Right lobe of liver (tissue), 6 donors: ENCODE data around the gene TDRD3. TPM values are rescaled to one million over a fixed set of nuclear protein-coding genes. Genes with fewer than 3 reads are reported as not detected.

Experiments used
- ATAC-seq, 4 donors: fragments of 200-7000 bp; cut with Tn5 transposase; one replicate each; pipeline ENCODE4 v1.9.1; 2020; ENCODE audit warnings: mild to moderate bottlenecking in 4 of 4, moderate library complexity in 4 of 4
- DNase-seq, 3 donors: peaks; one replicate each; pipeline ENCODE4 v3.0.0-alpha.2; 2020
- H3K27ac ChIP-seq, 3 donors: fragments of 200-600 bp; one replicate each; pipeline ENCODE4 v1.8.0; 2022
- H3K27me3 ChIP-seq, 2 donors: fragments of 200-600 bp; one replicate each; pipeline ENCODE4 v1.8.0; 2022
- H3K36me3 ChIP-seq, 4 donors: fragments of 200-600 bp; sonication (generic) in 1 of 4; one replicate each; pipeline versions ENCODE4 v1.5.1 to v1.8.0; 2017 to 2022; ENCODE audit warnings: control low read depth in 1 of 4
- H3K4me1 ChIP-seq, 4 donors: fragments of 200-600 bp; sonication (generic) in 1 of 4; one replicate each; pipeline versions ENCODE4 v1.5.1 to v1.8.0; 2017 to 2022; ENCODE audit warnings: control low read depth in 1 of 4
- H3K4me3 ChIP-seq, 3 donors: fragments of 200-600 bp; one replicate each; pipeline ENCODE4 v1.8.0; 2022
- H3K9me3 ChIP-seq, 4 donors: fragments of 200-600 bp; sonication (generic) in 1 of 4; one replicate each; pipeline versions ENCODE4 v1.5.1 to v1.8.0; 2017 to 2022; ENCODE audit warnings: control low read depth in 1 of 4
- POLR2A ChIP-seq: fragments of 450-650 bp; IDR thresholded peaks from one replicate; pipeline ENCODE4 v1.6.1; 2017; ENCODE audit warnings: antibody characterized with exemption, mild to moderate bottlenecking
- WGBS: methylation state at CpG from one replicate; pipeline ENCODE4 v1.1.6; 2018; ENCODE audit warnings: low coverage, low lambda C conversion rate; ENCODE audit not compliant: insufficient coverage; ENCODE audit errors: missing lambda C conversion rate; 5-methylcytosine and 5-hydroxymethylcytosine counted together
- intact Hi-C, 2 donors: fragments of 100-400 bp; cut with DNase I; formaldehyde crosslinking; loops; one replicate each; pipeline versions ENCODE4 v1.11.2 to v1.14.1; 2022
- total RNA-seq, 6 experiments: library from RNA; depleted of rRNA in 2 of 6; stranded (reverse); fragments of >200 nt in 2 of 6; fragmentation: NEBNext Ultra II Directional in 3 of 6; extraction: Animal tissue kit (Norgen Biotek cat#: 25700) in 3 of 6; gene quantifications; one replicate each; pipeline versions ENCODE4 v1.1.0 to v1.2.4, GENCODE V29; 2016 to 2023
- TF ChIP-seq, protein P1 (sequence below), 4 donors: fragments of 200-600 bp in 3 of 4; fragments of 450-650 bp in 1 of 4; IDR thresholded peaks; one replicate each; pipeline versions ENCODE4 v1.5.1 to v1.8.0; 2016 to 2022; ENCODE audit warnings: antibody characterized with exemption in 4 of 4, mild to moderate bottlenecking in 2 of 4
- donor health status: DM: no; HTN: yes; CAD: no.
- donor health status: DM: no; HTN: no; CAD: no.
- donor health status: DM: no; HTN: no; CAD: no.
- donor health status: DM: no; HTN: yes; CAD: no.
- donor health status: DM: no; HTN: yes; CAD: no.

TDRD3 gene
- total RNA-seq, 6 experiments from 2014 or later = 9.6 to 12.8 (median 11.4) TPM

DNA sequence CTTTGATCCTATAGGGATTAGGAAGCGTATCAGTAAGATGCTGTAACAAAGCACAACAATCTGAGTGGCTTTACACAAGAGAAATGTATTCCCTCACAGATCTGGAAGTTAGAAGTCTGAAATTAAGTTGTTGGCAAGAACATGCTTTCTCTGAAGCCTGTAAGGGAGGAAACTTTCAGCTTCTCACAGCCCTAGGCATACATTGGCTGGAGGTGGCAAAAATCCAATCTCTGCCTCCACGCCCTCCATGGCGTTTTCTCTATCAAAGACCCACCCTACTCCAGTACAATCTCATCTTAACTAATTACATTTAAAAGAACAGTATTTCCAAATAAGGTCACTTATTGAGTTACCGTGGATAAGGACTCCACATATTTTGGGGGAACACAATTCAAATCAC, 211.9 kb downstream of the TDRD3 start:
- intact Hi-C loops = no loop called here
- Histone ChIP-seq H3K36me3 (no peaks in the 10 kb centered on the region), H3K4me3 (no peak overlapping the region), H3K27ac (no peak overlapping the region), H3K9me3 (no peaks in the 10 kb centered on the region), H3K27me3 (no peaks in the 10 kb centered on the region), H3K4me1 (no peaks in the 10 kb centered on the region)
- DNase-seq (no peak), ATAC-seq (no peak)
- 76% methylated on average over 3 of the region's 4 CpGs for WGBS
- no peak for TF ChIP-seq POLR2A
- TF ChIP-seq, protein P1, sequence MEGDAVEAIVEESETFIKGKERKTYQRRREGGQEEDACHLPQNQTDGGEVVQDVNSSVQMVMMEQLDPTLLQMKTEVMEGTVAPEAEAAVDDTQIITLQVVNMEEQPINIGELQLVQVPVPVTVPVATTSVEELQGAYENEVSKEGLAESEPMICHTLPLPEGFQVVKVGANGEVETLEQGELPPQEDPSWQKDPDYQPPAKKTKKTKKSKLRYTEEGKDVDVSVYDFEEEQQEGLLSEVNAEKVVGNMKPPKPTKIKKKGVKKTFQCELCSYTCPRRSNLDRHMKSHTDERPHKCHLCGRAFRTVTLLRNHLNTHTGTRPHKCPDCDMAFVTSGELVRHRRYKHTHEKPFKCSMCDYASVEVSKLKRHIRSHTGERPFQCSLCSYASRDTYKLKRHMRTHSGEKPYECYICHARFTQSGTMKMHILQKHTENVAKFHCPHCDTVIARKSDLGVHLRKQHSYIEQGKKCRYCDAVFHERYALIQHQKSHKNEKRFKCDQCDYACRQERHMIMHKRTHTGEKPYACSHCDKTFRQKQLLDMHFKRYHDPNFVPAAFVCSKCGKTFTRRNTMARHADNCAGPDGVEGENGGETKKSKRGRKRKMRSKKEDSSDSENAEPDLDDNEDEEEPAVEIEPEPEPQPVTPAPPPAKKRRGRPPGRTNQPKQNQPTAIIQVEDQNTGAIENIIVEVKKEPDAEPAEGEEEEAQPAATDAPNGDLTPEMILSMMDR (IDR thresholded peaks at IDR 0.05) = no peak

DNA sequence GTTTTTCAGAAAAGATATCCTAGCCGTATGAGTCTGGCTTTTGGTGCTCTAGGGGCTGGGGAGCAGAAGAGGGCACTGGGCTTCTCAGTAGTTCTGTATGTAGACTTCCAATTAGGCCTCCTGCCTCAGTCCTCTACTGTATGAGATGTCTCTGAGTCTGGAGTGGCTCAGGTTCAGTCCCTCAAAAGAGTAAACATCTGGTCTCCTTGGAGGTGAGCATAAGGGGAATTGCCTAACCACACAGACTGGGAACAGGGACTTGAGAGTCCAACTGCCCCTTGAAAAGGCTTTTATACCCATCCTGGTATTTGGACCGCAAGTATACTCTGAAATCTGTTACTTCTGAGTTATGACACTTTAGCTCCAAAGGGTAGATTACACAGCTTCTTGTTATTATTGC, 214.5 kb downstream of the TDRD3 start:
- ATAC-seq = no peak
- Histone ChIP-seq H3K4me1 (no peaks in the 10 kb centered on the region), H3K9me3 (no peaks in the 10 kb centered on the region), H3K4me3 (no peak overlapping the region), H3K27ac (no peak overlapping the region), H3K36me3 (no peaks in the 10 kb centered on the region), H3K27me3 (no peaks in the 10 kb centered on the region)
- WGBS = 73% methylated on average over 2 of the region's 2 CpGs
- no peak for DNase-seq
- intact Hi-C loops = no loop called here
- TF ChIP-seq, protein P1 (IDR thresholded peaks at IDR 0.05) = no peak
- TF ChIP-seq POLR2A = no peak

DNA sequence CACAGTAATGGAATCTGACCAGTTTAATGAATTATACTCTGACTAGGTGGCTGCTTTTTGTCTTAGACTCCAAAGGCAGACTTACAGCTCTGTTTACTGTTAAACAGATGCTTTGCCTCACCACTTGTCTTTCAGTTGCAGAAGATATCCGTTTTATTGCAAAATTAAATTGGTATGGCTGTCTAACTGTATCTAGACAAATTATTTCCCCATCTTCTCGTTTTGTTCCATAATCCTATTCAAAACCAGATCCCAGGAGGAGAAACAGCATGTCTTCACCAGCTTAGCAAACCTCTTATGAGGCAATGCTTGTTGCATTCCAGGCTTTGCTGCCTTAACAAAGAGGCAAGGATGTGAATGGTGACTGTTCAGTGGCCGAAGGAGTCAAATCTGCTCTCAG, 215.6 kb downstream of the TDRD3 start:
- no peak for DNase-seq
- 35% methylated on average over 3 of the region's 3 CpGs for WGBS
- intact Hi-C loops = no loop called here

DNA sequence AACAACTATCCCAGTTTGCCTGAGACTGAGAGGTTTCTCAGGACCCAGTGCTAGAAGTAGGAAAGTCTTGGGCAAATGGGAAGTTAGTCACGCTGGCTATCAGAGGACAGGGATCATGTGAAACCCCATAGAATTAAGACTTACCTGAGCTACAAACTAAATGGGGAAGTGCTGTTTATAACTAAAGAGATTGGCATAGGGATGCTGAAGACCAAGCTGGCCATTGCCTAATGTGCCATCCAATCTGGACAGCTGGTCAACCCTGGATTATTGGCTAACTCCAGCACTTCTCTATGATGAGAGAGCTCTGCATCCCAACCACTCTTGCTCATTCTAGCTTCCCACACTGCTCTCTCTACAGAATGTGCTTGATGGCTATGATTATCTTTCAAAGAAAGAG, 216.1 kb downstream of the TDRD3 start:
- no peak overlapping the region for H3K27ac ChIP-seq
- intact Hi-C loops = no loop called here
- WGBS = no CpG with 5 or more reads among the region's 1 CpG
- H3K27me3 ChIP-seq = no peaks in the 10 kb centered on the region
- H3K36me3 ChIP-seq = no peaks in the 10 kb centered on the region
- TF ChIP-seq, protein P1 (IDR thresholded peaks at IDR 0.05) = no peak
- TF ChIP-seq POLR2A = no peak
- no peaks in the 10 kb centered on the region for H3K9me3 ChIP-seq
- no peak overlapping the region for H3K4me3 ChIP-seq
- DNase-seq = no peak
- no peaks in the 10 kb centered on the region for H3K4me1 ChIP-seq
- no peak for ATAC-seq

More for the DNA sequence above, 215.6 kb downstream of the TDRD3 start:
- Histone ChIP-seq H3K27me3 (no peaks in the 10 kb centered on the region), H3K4me1 (no peaks in the 10 kb centered on the region), H3K36me3 (no peaks in the 10 kb centered on the region), H3K4me3 (no peak overlapping the region), H3K9me3 (no peaks in the 10 kb centered on the region), H3K27ac (no peak overlapping the region)
- no peak for ATAC-seq
- no peak for TF ChIP-seq POLR2A
- TF ChIP-seq, protein P1 (IDR thresholded peaks at IDR 0.05) = no peak
